T-helper 17 cell (primary cell): ENCODE data around the gene SLC50A1. TPM values are rescaled to one million over a fixed set of nuclear protein-coding genes. Genes with fewer than 3 reads are reported as not detected.

Experiments
- total RNA-seq, 4 donors: library from RNA in 2 of 4; stranded (reverse) in 2 of 4; gene quantifications; one replicate each; pipeline ENCODE4 v1.2.3 and lab custom pipeline; 2022 to 2026

Gene SLC50A1
- total RNA-seq, 2 donors from 2014 or later = 25.6 to 27.8 TPM

Other genes starting within 250 kb of the SLC50A1 start
- 10 to 100 TPM; 19.0 to 19.9 TPM for gene PMVK, start 199.1 kb upstream of the SLC50A1 start, total RNA-seq
- 100 to 1,000 TPM; 634 to 767 TPM for gene PBXIP1, start 179.8 kb upstream of the SLC50A1 start, total RNA-seq
- gene PYGO2, start 174.1 kb upstream of the SLC50A1 start, total RNA-seq = 10 to 100 TPM; 34.7 to 45.1 TPM
- gene SHC1, start 165.1 kb upstream of the SLC50A1 start, total RNA-seq = 100 to 1,000 TPM in 1 of 2 donors, 10 to 100 TPM in 1; 99.5 to 105 TPM
- gene CKS1B, start 161.2 kb upstream of the SLC50A1 start, total RNA-seq = 1 to 10 TPM; 9.3 to 9.4 TPM
- 10 to 100 TPM; 33.2 to 34.7 TPM for gene FLAD1, start 152.5 kb upstream of the SLC50A1 start, total RNA-seq
- gene LENEP, start 142.3 kb upstream of the SLC50A1 start, total RNA-seq = not detected
- gene ZBTB7B, start 133.1 kb upstream of the SLC50A1 start, total RNA-seq = 10 to 100 TPM; 63.8 to 73.6 TPM
- 1 to 10 TPM in 1 of 2 donors, under 1 TPM in 1; 0.94 to 1.3 TPM for gene DCST2, start 102.1 kb upstream of the SLC50A1 start, total RNA-seq
- under 1 TPM; 0.23 to 0.57 TPM for gene DCST1, start 102.0 kb upstream of the SLC50A1 start, total RNA-seq
- 10 to 100 TPM; 30.3 to 33.8 TPM for gene ADAM15, start 84.5 kb upstream of the SLC50A1 start, total RNA-seq
- 1 to 10 TPM; 2.6 to 4.9 TPM for gene EFNA4, start 72.1 kb upstream of the SLC50A1 start, total RNA-seq
- 1 to 10 TPM in 1 of 2 donors, under 1 TPM in 1; 0.29 to 1.3 TPM for gene EFNA3, start 57.0 kb upstream of the SLC50A1 start, total RNA-seq
- 1 to 10 TPM in 1 of 2 donors, not detected in 1; 1.0 TPM for gene EFNA1, start 8.0 kb upstream of the SLC50A1 start, total RNA-seq
- gene DPM3, start 4.7 kb downstream of the SLC50A1 start, total RNA-seq = 10 to 100 TPM; 32.1 to 36.0 TPM
- gene KRTCAP2, start 37.5 kb downstream of the SLC50A1 start, total RNA-seq = 100 to 1,000 TPM; 110 to 127 TPM
- gene TRIM46, start 38.0 kb downstream of the SLC50A1 start, total RNA-seq = 10 to 100 TPM in 1 of 2 donors, 1 to 10 TPM in 1; 9.8 to 12.7 TPM
- gene THBS3, start 72.0 kb downstream of the SLC50A1 start, total RNA-seq = 10 to 100 TPM; 34.6 to 38.4 TPM
- gene MTX1, start 72.8 kb downstream of the SLC50A1 start, total RNA-seq = 10 to 100 TPM; 20.7 to 28.5 TPM
- 1 to 10 TPM; 8.6 to 9.3 TPM for gene ENTREP3, start 119.6 kb downstream of the SLC50A1 start, total RNA-seq
- 10 to 100 TPM; 60.1 to 69.4 TPM for gene SCAMP3, start 126.5 kb downstream of the SLC50A1 start, total RNA-seq
- gene CLK2, start 137.7 kb downstream of the SLC50A1 start, total RNA-seq = 10 to 100 TPM; 54.8 to 57.8 TPM
- 1 to 10 TPM; 1.3 to 1.5 TPM for gene HCN3, start 141.6 kb downstream of the SLC50A1 start, total RNA-seq
- not detected for gene PKLR, start 165.6 kb downstream of the SLC50A1 start, total RNA-seq
- 10 to 100 TPM; 63.0 TPM for gene FDPS, start 173.0 kb downstream of the SLC50A1 start, total RNA-seq
- gene RUSC1, start 185.0 kb downstream of the SLC50A1 start, total RNA-seq = 10 to 100 TPM; 13.2 to 14.8 TPM